ENCODE results near the gene SPIRE1.

DNA sequence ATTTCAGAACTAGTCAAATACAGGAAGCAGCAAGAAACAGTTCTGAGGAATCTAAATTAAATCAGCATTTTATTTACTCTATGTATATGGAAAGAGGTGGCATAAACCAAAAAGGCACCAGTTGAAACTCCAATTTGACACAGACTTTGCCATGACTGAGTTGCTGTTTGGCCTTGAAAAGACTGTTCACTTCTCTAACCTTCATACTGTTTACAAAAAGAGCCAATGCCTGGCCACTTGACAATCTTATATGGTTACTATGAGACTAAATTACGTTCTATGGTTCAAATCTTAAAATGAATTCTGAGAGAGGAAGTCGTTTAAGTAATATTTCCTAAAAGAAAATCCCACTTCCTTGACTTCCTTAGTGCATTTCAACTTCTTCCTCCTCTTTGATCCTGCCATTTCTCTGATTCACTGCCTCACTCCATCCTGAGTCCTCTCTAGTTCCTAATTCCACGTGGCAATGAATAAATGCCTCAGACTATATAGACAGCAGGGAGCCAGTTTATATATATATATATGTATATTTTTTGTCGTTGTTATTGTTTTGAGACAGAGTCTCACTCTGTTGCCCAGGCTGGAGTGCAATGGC, 31.4 kb upstream of the SPIRE1 start:
- TF ChIP-seq, protein P1, sequence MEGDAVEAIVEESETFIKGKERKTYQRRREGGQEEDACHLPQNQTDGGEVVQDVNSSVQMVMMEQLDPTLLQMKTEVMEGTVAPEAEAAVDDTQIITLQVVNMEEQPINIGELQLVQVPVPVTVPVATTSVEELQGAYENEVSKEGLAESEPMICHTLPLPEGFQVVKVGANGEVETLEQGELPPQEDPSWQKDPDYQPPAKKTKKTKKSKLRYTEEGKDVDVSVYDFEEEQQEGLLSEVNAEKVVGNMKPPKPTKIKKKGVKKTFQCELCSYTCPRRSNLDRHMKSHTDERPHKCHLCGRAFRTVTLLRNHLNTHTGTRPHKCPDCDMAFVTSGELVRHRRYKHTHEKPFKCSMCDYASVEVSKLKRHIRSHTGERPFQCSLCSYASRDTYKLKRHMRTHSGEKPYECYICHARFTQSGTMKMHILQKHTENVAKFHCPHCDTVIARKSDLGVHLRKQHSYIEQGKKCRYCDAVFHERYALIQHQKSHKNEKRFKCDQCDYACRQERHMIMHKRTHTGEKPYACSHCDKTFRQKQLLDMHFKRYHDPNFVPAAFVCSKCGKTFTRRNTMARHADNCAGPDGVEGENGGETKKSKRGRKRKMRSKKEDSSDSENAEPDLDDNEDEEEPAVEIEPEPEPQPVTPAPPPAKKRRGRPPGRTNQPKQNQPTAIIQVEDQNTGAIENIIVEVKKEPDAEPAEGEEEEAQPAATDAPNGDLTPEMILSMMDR (conservative IDR thresholded peaks at IDR 0.05): no peak
- no peak for TF ChIP-seq ZFX (IDR thresholded peaks at IDR 0.05)

Data from C4-2B (cell line).